Skeletal muscle tissue (tissue), 4 donors: ENCODE results near the gene CHRNE. TPM values are rescaled to one million over a fixed set of nuclear protein-coding genes. Genes with fewer than 3 reads are reported as not detected.
A peak's percentile ranks its signal among the peaks of the same experiment; 100 is the strongest.
"Not testable (repeated sequence)": the region's sequence is repeated elsewhere in the genome, so short reads cannot be mapped to it uniquely, and the experiment has no call there.

ENCODE experiments used
- H3K27ac ChIP-seq: one replicate; pipeline ENCODE4 v1.7.0; 2013; ENCODE audit warnings: mild to moderate bottlenecking, low read depth, low read length, inconsistent platforms
- H3K27me3 ChIP-seq, 3 donors: one replicate each; pipeline ENCODE4 v1.7.0; 2013; ENCODE audit warnings: low read length in 3 of 3; ENCODE audit not compliant: control insufficient read depth in 3 of 3, insufficient read depth in 3 of 3
- H3K36me3 ChIP-seq, 3 donors: one replicate each; pipeline ENCODE4 v1.7.0; 2013; ENCODE audit warnings: low read length in 3 of 3; ENCODE audit not compliant: control insufficient read depth in 3 of 3, insufficient read depth in 3 of 3
- H3K4me1 ChIP-seq, 3 donors: one replicate each; pipeline ENCODE4 v1.7.0; 2013; ENCODE audit warnings: low read length in 3 of 3, mild to moderate bottlenecking in 3 of 3; ENCODE audit not compliant: control insufficient read depth in 3 of 3, insufficient read depth in 3 of 3
- H3K4me3 ChIP-seq, 3 donors: one replicate each; pipeline ENCODE4 v1.7.0; 2013; ENCODE audit warnings: low read length in 3 of 3
- H3K9ac ChIP-seq, 3 donors: one replicate each; pipeline ENCODE4 v1.7.0; 2013; ENCODE audit warnings: low read length in 3 of 3, mild to moderate bottlenecking in 3 of 3, moderate library complexity in 2 of 3, low read depth in 1 of 3
- H3K9me3 ChIP-seq, 3 donors: one replicate each; pipeline ENCODE4 v1.7.0; 2013; ENCODE audit warnings: low read length in 3 of 3; ENCODE audit not compliant: control insufficient read depth in 3 of 3
- total RNA-seq: library from RNA; depleted of rRNA; stranded (reverse); fragments of >200 nt; gene quantifications from one replicate; pipeline ENCODE4 v1.2.3, GENCODE V29; 2014
- donor health status: Osteomylitis.

Gene CHRNE
- total RNA-seq, 1 donor from 2014 or later, result 1.0 TPM

DNA sequence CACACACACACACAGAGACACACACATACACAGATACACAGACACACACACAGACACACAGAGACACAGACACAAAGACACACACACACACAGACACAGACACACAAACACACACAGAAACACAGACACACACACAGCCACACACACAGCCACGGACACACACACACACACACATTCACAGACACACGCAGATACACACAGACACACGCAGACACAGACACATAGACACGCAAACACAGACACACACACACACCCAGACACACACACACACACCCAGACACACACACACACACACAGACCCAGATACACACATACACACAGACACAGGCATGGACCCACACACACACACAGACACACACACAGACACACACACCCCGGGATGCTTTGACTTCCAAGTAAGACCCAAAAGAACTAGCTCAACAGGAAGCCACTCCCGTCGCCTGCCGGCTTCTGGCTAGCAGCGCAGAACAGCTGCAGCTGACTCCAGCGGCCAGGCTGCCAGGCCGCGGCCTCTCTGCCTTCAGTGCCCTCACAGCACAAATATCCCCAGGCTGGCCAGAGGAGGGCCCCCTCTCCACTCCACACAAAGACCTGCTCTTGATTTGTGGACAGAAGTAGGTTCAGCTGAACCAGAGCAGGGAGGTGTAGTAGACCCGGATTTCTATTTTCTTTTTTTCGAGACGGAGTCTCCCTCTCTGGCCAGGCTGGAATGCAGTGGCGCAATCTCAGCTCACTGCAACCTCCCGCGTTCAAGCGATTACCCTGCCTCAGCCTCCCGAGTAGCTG lies 6.0 kb upstream of the CHRNE start:
- Histone ChIP-seq H3K4me1 (peaks cover 12 to 18% (median 15%) of the 10 kb centered on the region in 3 donors), H3K27me3 (peaks cover 0 to 3% (median 0%) of the 10 kb centered on the region in 3 donors), H3K9me3 (no peaks in the 10 kb centered on the region), H3K4me3 (peak overlapping the region; percentile 27 to 54 (median 43)), H3K36me3 (no peaks in the 10 kb centered on the region), H3K9ac (peak overlapping the region; percentile 50 to 60 (median 59)), H3K27ac (peak overlapping the region; percentile 77)

DNA sequence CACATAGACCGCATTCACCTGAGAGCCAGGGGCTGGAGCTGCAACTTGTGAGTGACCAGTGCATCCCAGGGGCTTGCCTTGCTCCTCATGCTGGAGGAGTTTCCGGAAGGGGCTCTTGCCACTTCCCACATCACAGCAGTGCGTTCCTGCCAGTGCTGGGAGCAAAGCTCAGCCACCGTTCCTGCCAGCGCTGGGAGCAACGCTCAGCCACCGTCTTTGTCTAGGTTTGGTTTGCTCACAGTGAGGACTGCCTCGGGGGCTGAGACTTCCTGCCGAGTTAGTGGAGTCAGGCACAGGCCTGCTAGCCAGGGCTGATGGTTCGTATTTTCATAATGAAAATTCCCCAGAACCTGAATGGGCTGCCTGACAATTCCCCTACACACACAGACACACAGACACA lies 5.4 kb upstream of the CHRNE start:
- H3K4me1 ChIP-seq, result peaks cover 15 to 21% (median 18%) of the 10 kb centered on the region in 3 donors
- peaks cover 0 to 3% (median 0%) of the 10 kb centered on the region in 3 donors for H3K27me3 ChIP-seq
- H3K9me3 ChIP-seq, result no peaks in the 10 kb centered on the region
- peak overlapping the region in 1 of 3 donors; percentile 43 for H3K4me3 ChIP-seq
- no peaks in the 10 kb centered on the region for H3K36me3 ChIP-seq
- peak overlapping the region; percentile 34 to 60 (median 50) for H3K9ac ChIP-seq
- H3K27ac ChIP-seq, result peak overlapping the region; percentile 77

DNA sequence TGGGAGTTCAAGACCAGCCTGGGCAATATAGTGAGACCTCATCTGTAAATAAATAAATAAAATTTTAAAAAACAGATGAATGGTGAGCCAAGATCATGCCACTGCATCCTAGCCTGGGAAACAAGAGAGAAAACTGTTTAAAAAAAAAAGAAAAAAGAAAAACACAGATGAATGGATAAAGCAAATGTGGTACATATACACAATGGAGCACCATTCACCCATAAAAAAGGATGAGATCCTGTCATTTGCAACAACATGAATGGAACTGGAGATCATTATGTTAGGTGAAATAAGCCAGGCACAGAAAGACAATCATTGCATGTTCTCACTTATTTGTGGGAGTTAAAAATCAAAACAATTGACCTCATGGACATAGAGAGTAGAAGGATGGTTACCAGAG lies 3.7 kb upstream of the CHRNE start:
- H3K9me3 ChIP-seq, H3K27ac ChIP-seq, H3K27me3 ChIP-seq, H3K36me3 ChIP-seq, H3K4me3 ChIP-seq, H3K9ac ChIP-seq: not testable (repeated sequence)
- peaks cover 27 to 36% (median 28%) of the 10 kb centered on the region in 3 donors for H3K4me1 ChIP-seq

DNA sequence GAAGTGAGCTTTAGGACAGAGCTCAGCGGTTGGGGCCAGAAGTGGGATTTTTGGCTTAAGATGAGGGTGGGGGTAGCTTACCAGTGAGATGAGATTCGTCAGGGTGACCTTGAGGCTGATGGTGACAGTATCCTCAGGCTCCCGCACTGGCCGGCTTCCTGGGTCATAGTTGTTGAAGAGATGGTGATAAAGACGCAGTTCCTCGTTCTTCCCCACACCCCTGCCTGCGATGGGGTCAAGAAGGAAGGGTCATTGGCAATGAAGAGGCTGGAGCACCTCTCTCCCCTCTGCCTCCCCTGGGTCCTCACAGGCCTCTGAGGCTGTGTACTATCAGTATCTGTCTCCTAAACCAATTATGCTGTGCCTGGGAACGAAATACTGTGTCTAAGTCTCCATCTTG lies 358 bp downstream of the CHRNE start:
- Histone ChIP-seq H3K4me3 (no peak overlapping the region), H3K9ac (peak overlapping the region in 2 of 3 donors; percentile 30 to 33), H3K9me3 (no peaks in the 10 kb centered on the region), H3K36me3 (no peaks in the 10 kb centered on the region), H3K27me3 (peaks cover 0 to 24% (median 12%) of the 10 kb centered on the region in 3 donors), H3K4me1 (peaks cover 21 to 29% (median 23%) of the 10 kb centered on the region in 3 donors), H3K27ac (peak overlapping the region; percentile 29)

DNA sequence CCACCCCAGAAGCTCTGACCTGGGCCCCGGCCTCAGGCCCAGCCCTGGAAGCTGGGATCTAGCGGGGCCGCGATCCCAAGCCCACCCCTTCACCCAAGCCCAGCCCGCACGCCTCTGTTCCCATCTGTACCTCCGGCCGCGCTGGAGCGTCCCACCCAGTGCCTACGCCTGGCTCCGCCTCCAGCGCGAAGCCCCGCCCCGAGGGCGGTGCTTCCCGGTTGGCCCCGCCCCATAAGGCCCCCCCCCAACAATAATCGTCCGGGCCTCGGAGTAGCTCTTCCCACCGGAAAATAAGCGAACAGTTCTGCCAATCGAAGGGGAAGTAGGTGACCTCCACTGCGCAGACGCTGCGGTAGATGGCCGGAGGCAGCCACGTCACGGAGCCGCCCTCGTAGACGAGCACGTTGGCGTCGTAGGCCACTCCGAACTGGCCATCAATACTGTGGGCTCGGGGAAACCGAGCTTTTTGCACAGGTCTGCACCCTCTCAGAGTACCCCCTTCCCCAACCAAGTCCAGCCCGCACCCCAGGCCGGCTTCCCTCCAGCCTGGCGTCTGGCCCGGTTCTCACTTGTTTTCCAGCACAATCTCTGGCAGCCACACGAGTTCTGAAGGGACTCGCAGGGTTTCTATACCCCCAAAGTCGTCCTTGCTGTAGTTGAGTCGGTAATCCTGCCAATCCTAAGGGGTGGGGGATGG lies 1.1 kb downstream of the CHRNE start:
- Histone ChIP-seq H3K9ac (peak overlapping the region in 1 of 3 donors; percentile 65), H3K4me3 (peak overlapping the region in 1 of 3 donors; percentile 62), H3K9me3 (no peaks in the 10 kb centered on the region), H3K4me1 (peaks cover 21 to 29% (median 23%) of the 10 kb centered on the region in 3 donors), H3K27me3 (peaks cover 0 to 24% (median 12%) of the 10 kb centered on the region in 3 donors), H3K36me3 (peaks cover under 1 to 5% (median under 1%) of the 10 kb centered on the region in 3 donors), H3K27ac (peak overlapping the region; percentile 44)

DNA sequence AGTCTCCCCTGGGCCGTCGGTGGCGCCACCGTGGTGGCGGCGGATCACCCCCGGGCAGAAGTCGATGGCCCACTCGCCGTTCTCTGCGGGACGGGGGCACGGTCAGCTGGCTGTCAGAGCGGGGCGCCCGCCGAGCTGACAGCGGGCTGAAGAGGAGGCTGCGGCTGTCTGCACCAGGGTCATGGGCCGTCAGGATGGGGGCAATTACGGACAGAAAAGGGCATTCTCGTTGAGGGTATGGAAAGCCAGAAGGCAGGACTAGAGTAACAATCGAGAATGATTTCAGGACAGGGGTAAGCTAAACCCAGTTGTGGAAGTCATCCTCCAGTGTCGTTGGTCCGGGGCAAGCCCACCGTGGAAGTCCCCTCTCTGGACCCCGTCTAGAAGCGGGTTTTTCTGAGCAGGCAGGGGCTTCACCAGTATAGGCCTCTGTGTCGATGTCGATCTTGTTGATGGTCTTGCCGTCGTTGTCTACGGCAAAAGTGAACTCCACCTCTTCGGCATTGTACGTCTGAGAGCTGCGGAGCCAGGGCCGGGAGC lies 1.7 kb downstream of the CHRNE start:
- Histone ChIP-seq H3K27me3 (peaks cover 0 to 24% (median 12%) of the 10 kb centered on the region in 3 donors), H3K9me3 (no peaks in the 10 kb centered on the region), H3K36me3 (peaks cover 6 to 11% (median 7%) of the 10 kb centered on the region in 3 donors), H3K4me3 (peak overlapping the region in 2 of 3 donors; percentile 22 to 62), H3K27ac (peak overlapping the region; percentile 44), H3K4me1 (peaks cover 21 to 29% (median 23%) of the 10 kb centered on the region in 3 donors), H3K9ac (peak overlapping the region in 1 of 3 donors; percentile 65)

DNA sequence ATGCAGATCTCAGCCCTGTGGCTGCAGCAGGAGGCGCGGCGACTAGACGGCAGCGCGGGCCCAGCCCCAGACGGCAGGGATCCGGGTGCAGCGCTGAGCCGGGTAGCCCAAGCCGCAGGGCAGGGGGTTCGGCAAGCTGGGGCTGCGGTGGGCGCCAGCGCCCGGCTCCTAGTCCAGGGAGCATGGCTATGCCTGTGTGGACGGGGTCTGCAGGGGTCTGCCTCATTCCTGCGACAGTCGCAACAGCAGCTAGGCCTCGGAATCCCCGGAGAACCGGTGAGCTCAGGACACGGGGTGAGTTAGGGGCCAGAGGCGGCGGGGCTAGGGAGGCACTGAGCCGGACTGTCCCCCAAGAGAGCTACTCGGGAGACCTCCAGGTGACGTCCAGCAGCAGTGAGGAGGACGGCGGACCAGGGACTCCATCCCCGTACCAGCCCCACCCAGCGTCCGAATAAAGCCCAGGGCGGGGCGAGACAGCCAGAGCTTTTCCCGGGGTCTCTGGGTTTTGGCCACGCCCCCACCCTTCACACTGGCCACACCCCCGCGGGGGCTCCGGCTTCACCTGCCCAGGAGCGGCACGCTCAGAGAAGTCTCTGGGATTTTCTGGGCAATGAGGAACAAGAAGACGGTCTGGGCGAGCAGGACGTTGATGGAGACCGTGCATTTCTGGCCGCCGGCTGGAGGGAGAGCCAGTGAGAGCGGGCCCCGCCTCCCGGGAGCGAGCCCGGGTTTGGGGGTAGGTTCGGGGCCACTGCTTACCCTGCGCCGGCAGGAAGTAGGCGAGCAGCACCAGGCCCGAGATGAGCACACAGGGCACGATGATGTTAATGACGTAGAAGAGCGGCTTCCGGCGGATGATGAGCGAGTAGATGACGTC lies 2.4 kb downstream of the CHRNE start:
- Histone ChIP-seq H3K9me3 (no peaks in the 10 kb centered on the region), H3K9ac (no peak overlapping the region), H3K36me3 (peaks cover 13 to 17% (median 14%) of the 10 kb centered on the region in 3 donors), H3K4me3 (peak overlapping the region in 2 of 3 donors; percentile 22 to 62), H3K27ac (no peak overlapping the region), H3K27me3 (peaks cover 0 to 24% (median 12%) of the 10 kb centered on the region in 3 donors), H3K4me1 (peaks cover 21 to 29% (median 23%) of the 10 kb centered on the region in 3 donors)

DNA sequence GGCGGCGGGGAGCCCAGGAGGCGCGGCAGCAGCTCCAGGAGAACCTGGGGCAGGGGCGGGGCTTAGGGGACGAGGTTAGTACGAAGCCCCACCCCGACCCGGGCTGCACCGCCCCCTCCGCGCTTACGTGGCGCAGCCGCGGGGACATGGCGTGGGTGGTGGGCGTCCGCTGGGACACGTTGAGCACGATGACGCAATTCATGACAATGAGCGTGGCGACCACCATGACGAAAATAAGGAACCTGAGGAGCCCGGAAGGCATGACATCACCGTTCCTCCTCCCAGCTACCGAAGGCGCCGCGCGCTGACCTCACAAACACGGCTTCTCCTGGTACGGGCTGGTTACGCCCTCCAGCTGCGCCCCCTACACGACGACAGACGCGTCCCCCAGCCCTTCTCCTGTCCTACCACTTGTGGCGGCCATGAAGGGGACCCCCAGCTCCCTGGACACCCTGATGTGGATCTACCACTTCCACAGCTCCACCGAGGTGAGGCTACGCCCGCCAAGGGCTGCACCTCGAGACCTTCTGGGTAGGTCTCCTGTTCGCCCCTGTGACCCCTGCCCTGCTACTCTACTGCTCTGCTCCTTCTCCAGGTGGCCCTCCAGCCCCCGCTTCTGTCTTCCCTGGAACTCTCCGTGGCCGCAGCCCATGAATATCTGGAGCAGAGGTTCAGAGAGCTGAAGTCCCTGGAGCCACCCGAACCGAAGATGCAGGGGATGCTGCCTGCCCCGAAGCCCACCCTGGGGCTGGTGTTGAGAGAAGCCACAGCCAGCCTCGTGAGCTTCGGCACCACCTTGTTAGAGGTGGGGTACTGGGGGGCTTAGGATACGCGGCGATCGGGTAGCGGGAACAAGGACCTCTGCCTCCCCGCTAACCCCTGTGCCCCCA lies 3.3 kb downstream of the CHRNE start, which contains the start of gene C17orf107:
C17orf107 (plus strand) TSS at position 196 of the 890 bp plus-strand sequence; CDS start at position 423, 227 bp downstream.
- H3K4me3 ChIP-seq, result peak within 1 kb of the TSS; percentile 65 to 71 (median 67)
- peaks cover 0 to 21% (median 12%) of the 10 kb centered on the region in 3 donors for H3K27me3 ChIP-seq
- H3K27ac ChIP-seq, result no peak within 1 kb of the TSS
- H3K4me1 ChIP-seq, result peaks cover 21 to 29% (median 23%) of the 10 kb centered on the region in 3 donors
- peak within 1 kb of the TSS; percentile 33 to 51 (median 38) for H3K9ac ChIP-seq
- peaks cover 22 to 26% (median 22%) of the 10 kb centered on the region in 3 donors for H3K36me3 ChIP-seq
- no peaks in the 10 kb centered on the region for H3K9me3 ChIP-seq
